IMR-90 (cell line): ENCODE results near the gene SEPTIN10. TPM values are rescaled to one million over a fixed set of nuclear protein-coding genes. Genes with fewer than 3 reads are reported as not detected.

Experiments used
- ATAC-seq: fragments of 200-7000 bp; cut with Tn5 transposase; 2 replicates; pipeline ENCODE4 v1.9.1; 2020; ENCODE audit warnings: low read depth, mild to moderate bottlenecking, moderate library complexity
- BruUV-seq: library from RNA; stranded (reverse); fragments of 400-500 nt; replicated peaks from 2 replicates; lab custom pipeline; 2021; lab: Mats Ljungman, UMichigan
- CTCF ChIA-PET: fragments of 300-600 bp; formaldehyde crosslinking; extraction: SDS; loops from one replicate; lab custom pipeline; 2021; ENCODE audit warnings: antibody characterized with exemption; lab: Yijun Ruan, JAX
- POLR2A ChIA-PET: fragments of 300-600 bp; sonication (Branson Sonifier 250); formaldehyde crosslinking; loops from one replicate; lab custom pipeline; 2022; ENCODE audit warnings: antibody characterized with exemption; ENCODE audit not compliant: unreplicated experiment; lab: Charles Lee
- DNase-seq: peaks from one replicate; pipeline ENCODE4 v3.0.0; 2013
- H2AFZ ChIP-seq: replicated peaks from 2 replicates; pipeline ENCODE3; 2013; ENCODE audit warnings: low read length, mild to moderate bottlenecking; ENCODE audit not compliant: poor library complexity
- H2AK5ac ChIP-seq: 2 replicates; pipeline ENCODE4 v1.6.1; 2013; ENCODE audit warnings: low read depth, low read length, inconsistent platforms
- H2AK9ac ChIP-seq: replicated peaks from 2 replicates; pipeline ENCODE3; 2013; ENCODE audit warnings: mild to moderate bottlenecking, low read depth, low read length, moderate library complexity; ENCODE audit not compliant: poor library complexity
- H2BK120ac ChIP-seq: 2 replicates; pipeline ENCODE4 v1.6.1; 2013; ENCODE audit warnings: low read depth, low read length, inconsistent platforms
- H2BK15ac ChIP-seq: 3 replicates; pipeline ENCODE4 v1.6.1; 2013; ENCODE audit warnings: low read depth, low read length, inconsistent platforms
- H2BK20ac ChIP-seq: 2 replicates; pipeline ENCODE4 v1.6.1; 2013; ENCODE audit warnings: low read depth, mild to moderate bottlenecking, inconsistent platforms, low read length, moderate library complexity
- H2BK5ac ChIP-seq: 2 replicates; pipeline ENCODE4 v1.6.1; 2013; ENCODE audit warnings: mild to moderate bottlenecking, low read depth, low read length, inconsistent platforms; ENCODE audit not compliant: poor library complexity, severe bottlenecking
- H3K14ac ChIP-seq: replicated peaks from 2 replicates; pipeline ENCODE4 v1.6.1; 2013; ENCODE audit warnings: low read depth, low read length, inconsistent platforms
- H3K18ac ChIP-seq: 2 replicates; pipeline ENCODE4 v1.6.1; 2013; ENCODE audit warnings: low read depth, low read length, control low read depth
- H3K23ac ChIP-seq: 2 replicates; pipeline ENCODE4 v1.6.1; 2013; ENCODE audit warnings: low read depth, low read length, inconsistent platforms
- H3K27ac ChIP-seq: 2 replicates; pipeline ENCODE4 v1.5.1; 2013; ENCODE audit warnings: mild to moderate bottlenecking, control low read depth, low read length; ENCODE audit not compliant: insufficient read depth
- H3K27me3 ChIP-seq: 2 replicates; pipeline ENCODE4 v1.6.1; 2013; ENCODE audit warnings: low read length; ENCODE audit not compliant: control insufficient read depth, insufficient read depth
- H3K36me3 ChIP-seq: 2 replicates; pipeline ENCODE4 v1.6.1; 2013; ENCODE audit warnings: low read length, mixed read lengths; ENCODE audit not compliant: control insufficient read depth, insufficient read depth
- H3K4ac ChIP-seq: 2 replicates; pipeline ENCODE4 v1.6.1; 2013; ENCODE audit warnings: low read depth, low read length, inconsistent platforms
- H3K4me1 ChIP-seq: 2 replicates; pipeline ENCODE4 v1.6.1; 2013; ENCODE audit warnings: low read length, mixed read lengths; ENCODE audit not compliant: control insufficient read depth, insufficient read depth
- H3K4me2 ChIP-seq: 2 replicates; pipeline ENCODE4 v1.6.1; 2013; ENCODE audit warnings: low read depth, mild to moderate bottlenecking, control low read depth, low read length, moderate library complexity
- H3K4me3 ChIP-seq: 2 replicates; pipeline ENCODE4 v1.5.1; 2013; ENCODE audit warnings: low read depth, mild to moderate bottlenecking, control low read depth, low read length, moderate library complexity; ENCODE audit not compliant: insufficient read depth
- H3K56ac ChIP-seq: 2 replicates; pipeline ENCODE4 v1.6.1; 2013; ENCODE audit warnings: low read length, inconsistent platforms; ENCODE audit not compliant: insufficient read depth; ENCODE audit errors: extremely low read depth
- H3K79me1 ChIP-seq, 2 experiments: 2 replicates each; pipeline ENCODE4 v1.6.1; 2013; ENCODE audit warnings: low read length in 2 of 2, inconsistent platforms in 1 of 2, low read depth in 1 of 2
- H3K9ac ChIP-seq: 2 replicates; pipeline ENCODE4 v1.6.1; 2013; ENCODE audit warnings: low read depth, low read length, control low read depth
- H3K9me1 ChIP-seq: 2 replicates; pipeline ENCODE4 v1.6.1; 2013; ENCODE audit warnings: low read length, inconsistent platforms; ENCODE audit not compliant: insufficient read depth
- H3K9me3 ChIP-seq: 2 replicates; pipeline ENCODE4 v1.6.1; 2013; ENCODE audit warnings: low read length; ENCODE audit not compliant: control insufficient read depth, insufficient read depth
- H4K20me1 ChIP-seq: 2 replicates; pipeline ENCODE4 v1.6.1; 2013; ENCODE audit warnings: low read length, inconsistent platforms; ENCODE audit not compliant: insufficient read depth
- H4K5ac ChIP-seq: 2 replicates; pipeline ENCODE4 v1.6.1; 2013; ENCODE audit warnings: mild to moderate bottlenecking, low read depth, low read length, control low read depth
- H4K8ac ChIP-seq, 2 experiments: 2 replicates each; pipeline ENCODE4 v1.6.1; 2013; ENCODE audit warnings: low read depth in 2 of 2, low read length in 2 of 2, control low read depth in 1 of 2, inconsistent platforms in 1 of 2
- H4K91ac ChIP-seq: 2 replicates; pipeline ENCODE4 v1.6.1; 2013; ENCODE audit warnings: low read depth, low read length, inconsistent platforms; ENCODE audit not compliant: insufficient read depth
- MAZ ChIP-seq: IDR thresholded peaks from 2 replicates; pipeline ENCODE4 v1.6.1; 2012; ENCODE audit warnings: low read depth, mild to moderate bottlenecking, low read length, improper control_type of control experiment, moderate library complexity, borderline replicate concordance
- RAD21 ChIP-seq: IDR thresholded peaks from 2 replicates; pipeline ENCODE4 v1.6.1; 2012; ENCODE audit warnings: low read length, improper control_type of control experiment
- USF2 ChIP-seq: fragments of 150-350 bp; IDR thresholded peaks from 2 replicates; pipeline ENCODE4 v1.6.1; 2017; ENCODE audit warnings: mild to moderate bottlenecking, antibody characterized with exemption, low read length, low read depth
- WGBS, 2 experiments: methylation state at CpG; one replicate each; pipeline versions ENCODE4 v1.1.5 to v1.1.7; 2013; ENCODE audit warnings: missing lambda C conversion rate in 2 of 2; ENCODE audit not compliant: insufficient read length in 1 of 2; ENCODE audit errors: extremely low coverage in 2 of 2; 5-methylcytosine and 5-hydroxymethylcytosine counted together
- dilution Hi-C: fragments of 300-500 bp; cut with HindIII; formaldehyde crosslinking; loops from one replicate; pipeline ENCODE4 v1.14.3; 2018; ENCODE audit warnings: low sequenced_read_pairs; ENCODE audit not compliant: unreplicated experiment
- in situ Hi-C: fragments of 300-500 bp; cut with MboI; formaldehyde crosslinking; loops from 3 replicates; pipeline ENCODE4 v1.14.3; 2019; ENCODE audit warnings: low sequenced_read_pairs, inconsistent platforms, mixed read lengths
- intact Hi-C: fragments of 100-400 bp; cut with micrococcal nuclease; formaldehyde crosslinking; loops from 2 replicates; pipeline ENCODE4 v1.10.0; 2022
- polyA plus RNA-seq, 3 experiments: library from polyadenylated mRNA; depleted of rRNA; stranded (reverse); fragments of >200 nt; gene quantifications; 2 replicates each; pipeline ENCODE4 v1.2.3, GENCODE V29; 2012; ENCODE audit warnings: low replicate concordance in 1 of 3
- total RNA-seq: library from RNA; depleted of rRNA; stranded (reverse); fragments of >200 nt; gene quantifications from 2 replicates; pipeline ENCODE4 v1.2.3, GENCODE V29; 2012

The SEPTIN10 gene
- total and polyA plus RNA-seq, 2 of the 4 experiments (the other 2 are of a cell fraction) = 55.4 to 82.6 TPM

GRCh38 chr2:109531221-109531620 is 82.5 kb downstream of the SEPTIN10 start:
- Histone ChIP-seq H4K20me1 (no peaks in the 10 kb centered on the region), H2BK5ac (no peak overlapping the region), H3K27ac (no peak overlapping the region), H3K36me3 (no peaks in the 10 kb centered on the region), H2BK120ac (no peak overlapping the region), H2BK20ac (no peak overlapping the region), H3K14ac (no peak overlapping the region), H3K23ac (no peak overlapping the region), H2AK5ac (no peak overlapping the region), H3K56ac (no peak overlapping the region), H3K79me1 (no peaks in the 10 kb centered on the region), H3K4me1 (peaks cover 2% of the 10 kb centered on the region; the same call in 1 of the 2 replicates), H2AK9ac (no peak overlapping the region), H3K9me1 (peaks cover 8% of the 10 kb centered on the region; the same call in 1 of the 2 replicates), H3K9ac (no peak overlapping the region), H3K4ac (no peak overlapping the region), H2BK15ac (no peak overlapping the region), H4K8ac (no peak overlapping the region), H3K4me3 (no peak overlapping the region), H3K4me2 (no peak overlapping the region), H3K27me3 (peaks cover 40% of the 10 kb centered on the region), H2AFZ (no peak overlapping the region), H4K91ac (no peak overlapping the region), H3K18ac (no peak overlapping the region), H4K5ac (no peak overlapping the region), H3K9me3 (no peaks in the 10 kb centered on the region)
- no TSS peak for BruUV-seq
- TF ChIP-seq MAZ = no peak
- no peak for TF ChIP-seq USF2
- TF ChIP-seq RAD21 = no peak
- no peak for ATAC-seq
- intact Hi-C loops (no loop called here), dilution Hi-C loops (no loop called here), in situ Hi-C loops (no loop called here)
- ChIA-PET CTCF (interaction anchor here (0.6 kb wide), 2 partner anchors 285 to 404 kb away, joined by 4 read pairs; no protein-coding TSS in a partner anchor), POLR2A (no interaction called here)
- DNase-seq = no peak
- WGBS, 2 experiments = 100% methylated on average over 1 of the region's 5 CpGs; no CpG with 5 or more reads in 1 of the 2 experiments
